ENCODE measurements around the gene PPM1B. TPM values are rescaled to one million over a fixed set of nuclear protein-coding genes. Genes with fewer than 3 reads are reported as not detected.

Gene PPM1B
- total and polyA plus RNA-seq, 10 of the 15 experiments (the other 5 are each of a cell fraction or from before 2014, with no cell fraction given), result 12.5 to 53.4 (median 33.7) TPM

DNA sequence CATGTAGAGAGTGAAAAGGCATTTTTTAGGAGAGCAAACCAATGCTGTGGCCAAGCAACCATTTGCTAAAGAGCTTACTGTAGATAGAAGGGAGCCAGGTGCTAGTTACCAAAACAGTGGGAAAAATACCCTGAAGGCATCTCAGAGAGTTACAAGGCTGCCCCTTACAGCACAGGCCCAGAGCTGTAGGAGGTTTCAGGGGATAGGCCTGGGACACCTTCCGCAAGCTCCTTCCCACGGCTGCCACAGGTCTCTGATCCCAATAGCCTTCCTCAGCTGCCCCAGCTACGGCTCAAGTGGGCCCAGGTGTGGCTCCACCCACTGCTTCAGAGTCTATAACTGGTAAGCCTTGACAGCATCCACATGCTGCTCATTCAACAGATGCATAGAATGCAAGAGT is 18.2 kb upstream of the PPM1B start:
- Histone ChIP-seq H3K9me3 (replicated peaks; ENCODE audit: control insufficient read depth, insufficient read depth, low read length) (no peaks in the 10 kb centered on the region), H3K79me2 (ENCODE audit: control insufficient read depth, insufficient read depth, low read length) (no peaks in the 10 kb centered on the region), H3K4me2 (ENCODE audit: control insufficient read depth, insufficient read depth) (no peak overlapping the region), H2AFZ (ENCODE audit: control insufficient read depth, low read depth, low read length) (no peak overlapping the region), H4K20me1 (ENCODE audit: control insufficient read depth, insufficient read depth) (no peaks in the 10 kb centered on the region), H3K36me3 (ENCODE audit: control insufficient read depth in 2 of 2, insufficient read depth in 2 of 2, low read length in 1 of 2) (no peaks in the 10 kb centered on the region), H3K9ac (ENCODE audit: control insufficient read depth, insufficient read depth, low read length) (no peak overlapping the region), H3K27me3 (replicated peaks in 1 of 2; ENCODE audit: control insufficient read depth in 2 of 2, insufficient read depth in 2 of 2, low read length in 1 of 2) (no peaks in the 10 kb centered on the region), H3K4me3 (no peak overlapping the region), H3K4me1 (ENCODE audit: control insufficient read depth, insufficient read depth, low read length) (no peaks in the 10 kb centered on the region), H3K27ac (ENCODE audit: control insufficient read depth, insufficient read depth) (no peak overlapping the region)
- ATAC-seq (no peak), DNase-seq (ENCODE audit: low read depth, low spot score) (no peak), FAIRE-seq (no peak)
- POLR2A ChIA-PET, result interaction anchor here (0.5 to 0.6 kb wide), 2 partner anchors 25 to 151 kb away, joined by 3 read pairs; no protein-coding TSS in a partner anchor
- CTCF ChIA-PET, result interaction anchor here (0.7 to 1.2 kb wide), 2 partner anchors 58 to 1181 kb away, joined by 3 read pairs; no protein-coding TSS in a partner anchor
- RAD21 ChIA-PET (ENCODE audit: unreplicated experiment), result no interaction called here
- no TSS peak for BruUV-seq (replicated peaks)
- SMC1A ChIA-PET (ENCODE audit: uncharacterized antibody, unreplicated experiment), result interaction anchor here (1.8 kb wide), 1 partner anchor 11 kb away, joined by 5 read pairs; no protein-coding TSS in a partner anchor
- 50% methylated on average over 3 of the region's 3 CpGs for WGBS (ENCODE audit: insufficient coverage, insufficient replicate concordance, low lambda C conversion rate, missing lambda C conversion rate)
- in situ Hi-C loops (cut with MboI), result no loop called here
- intact Hi-C loops (cut with micrococcal nuclease; ENCODE audit: unreplicated experiment), result no loop called here
- TF ChIP-seq EP300 (IDR thresholded peaks at IDR 0.05; ENCODE audit: borderline replicate concordance in 1 of 2, control insufficient read depth in 1 of 2, low read depth in 2 of 2, low read length in 2 of 2) (no peak), IKZF2 (IDR thresholded peaks at IDR 0.05) (no peak), KDM1A (IDR thresholded peaks at IDR 0.05; ENCODE audit: borderline replicate concordance) (no peak), SPI1 (IDR thresholded peaks at IDR 0.05; ENCODE audit: borderline replicate concordance, insufficient read depth, low read depth, low read length) (no peak), HSF1 (IDR thresholded peaks at IDR 0.05; ENCODE audit: low read depth, low read length) (no peak), IRF3 (IDR thresholded peaks at IDR 0.05) (no peak), ZSCAN29 (IDR thresholded peaks at IDR 0.05) (no peak), NR2F1 (conservative IDR thresholded peaks at IDR 0.05) (no peak), SUZ12 (IDR thresholded peaks at IDR 0.05; ENCODE audit: unreplicated experiment) (no peak), CTCF (IDR thresholded peaks at IDR 0.05 in 2 of 3, conservative IDR thresholded peaks at IDR 0.05 in 1 of 3; ENCODE audit: control insufficient read depth in 2 of 3, extremely low read depth in 1 of 3, insufficient read depth in 1 of 3, low read depth in 3 of 3, low read length in 3 of 3) (no peak)
- TF ChIP-seq, protein P1, sequence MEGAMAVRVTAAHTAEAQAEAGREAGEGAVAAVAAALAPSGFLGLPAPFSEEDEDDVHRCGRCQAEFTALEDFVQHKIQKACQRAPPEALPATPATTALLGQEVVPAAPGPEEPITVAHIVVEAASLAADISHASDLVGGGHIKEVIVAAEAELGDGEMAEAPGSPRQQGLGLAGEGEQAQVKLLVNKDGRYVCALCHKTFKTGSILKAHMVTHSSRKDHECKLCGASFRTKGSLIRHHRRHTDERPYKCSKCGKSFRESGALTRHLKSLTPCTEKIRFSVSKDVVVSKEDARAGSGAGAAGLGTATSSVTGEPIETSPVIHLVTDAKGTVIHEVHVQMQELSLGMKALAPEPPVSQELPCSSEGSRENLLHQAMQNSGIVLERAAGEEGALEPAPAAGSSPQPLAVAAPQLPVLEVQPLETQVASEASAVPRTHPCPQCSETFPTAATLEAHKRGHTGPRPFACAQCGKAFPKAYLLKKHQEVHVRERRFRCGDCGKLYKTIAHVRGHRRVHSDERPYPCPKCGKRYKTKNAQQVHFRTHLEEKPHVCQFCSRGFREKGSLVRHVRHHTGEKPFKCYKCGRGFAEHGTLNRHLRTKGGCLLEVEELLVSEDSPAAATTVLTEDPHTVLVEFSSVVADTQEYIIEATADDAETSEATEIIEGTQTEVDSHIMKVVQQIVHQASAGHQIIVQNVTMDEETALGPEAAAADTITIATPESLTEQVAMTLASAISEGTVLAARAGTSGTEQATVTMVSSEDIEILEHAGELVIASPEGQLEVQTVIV (IDR thresholded peaks at IDR 0.05; ENCODE audit: borderline replicate concordance, partially characterized antibody), result no peak
- TF ChIP-seq, protein P2, sequence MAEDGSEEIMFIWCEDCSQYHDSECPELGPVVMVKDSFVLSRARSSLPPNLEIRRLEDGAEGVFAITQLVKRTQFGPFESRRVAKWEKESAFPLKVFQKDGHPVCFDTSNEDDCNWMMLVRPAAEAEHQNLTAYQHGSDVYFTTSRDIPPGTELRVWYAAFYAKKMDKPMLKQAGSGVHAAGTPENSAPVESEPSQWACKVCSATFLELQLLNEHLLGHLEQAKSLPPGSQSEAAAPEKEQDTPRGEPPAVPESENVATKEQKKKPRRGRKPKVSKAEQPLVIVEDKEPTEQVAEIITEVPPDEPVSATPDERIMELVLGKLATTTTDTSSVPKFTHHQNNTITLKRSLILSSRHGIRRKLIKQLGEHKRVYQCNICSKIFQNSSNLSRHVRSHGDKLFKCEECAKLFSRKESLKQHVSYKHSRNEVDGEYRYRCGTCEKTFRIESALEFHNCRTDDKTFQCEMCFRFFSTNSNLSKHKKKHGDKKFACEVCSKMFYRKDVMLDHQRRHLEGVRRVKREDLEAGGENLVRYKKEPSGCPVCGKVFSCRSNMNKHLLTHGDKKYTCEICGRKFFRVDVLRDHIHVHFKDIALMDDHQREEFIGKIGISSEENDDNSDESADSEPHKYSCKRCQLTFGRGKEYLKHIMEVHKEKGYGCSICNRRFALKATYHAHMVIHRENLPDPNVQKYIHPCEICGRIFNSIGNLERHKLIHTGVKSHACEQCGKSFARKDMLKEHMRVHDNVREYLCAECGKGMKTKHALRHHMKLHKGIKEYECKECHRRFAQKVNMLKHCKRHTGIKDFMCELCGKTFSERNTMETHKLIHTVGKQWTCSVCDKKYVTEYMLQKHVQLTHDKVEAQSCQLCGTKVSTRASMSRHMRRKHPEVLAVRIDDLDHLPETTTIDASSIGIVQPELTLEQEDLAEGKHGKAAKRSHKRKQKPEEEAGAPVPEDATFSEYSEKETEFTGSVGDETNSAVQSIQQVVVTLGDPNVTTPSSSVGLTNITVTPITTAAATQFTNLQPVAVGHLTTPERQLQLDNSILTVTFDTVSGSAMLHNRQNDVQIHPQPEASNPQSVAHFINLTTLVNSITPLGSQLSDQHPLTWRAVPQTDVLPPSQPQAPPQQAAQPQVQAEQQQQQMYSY (CRISPR knock-in tag; IDR thresholded peaks at IDR 0.05), result no peak

Data from GM12878 (cell line).